ENCODE data around the gene GRIN2C.

The GRIN2C gene

DNA sequence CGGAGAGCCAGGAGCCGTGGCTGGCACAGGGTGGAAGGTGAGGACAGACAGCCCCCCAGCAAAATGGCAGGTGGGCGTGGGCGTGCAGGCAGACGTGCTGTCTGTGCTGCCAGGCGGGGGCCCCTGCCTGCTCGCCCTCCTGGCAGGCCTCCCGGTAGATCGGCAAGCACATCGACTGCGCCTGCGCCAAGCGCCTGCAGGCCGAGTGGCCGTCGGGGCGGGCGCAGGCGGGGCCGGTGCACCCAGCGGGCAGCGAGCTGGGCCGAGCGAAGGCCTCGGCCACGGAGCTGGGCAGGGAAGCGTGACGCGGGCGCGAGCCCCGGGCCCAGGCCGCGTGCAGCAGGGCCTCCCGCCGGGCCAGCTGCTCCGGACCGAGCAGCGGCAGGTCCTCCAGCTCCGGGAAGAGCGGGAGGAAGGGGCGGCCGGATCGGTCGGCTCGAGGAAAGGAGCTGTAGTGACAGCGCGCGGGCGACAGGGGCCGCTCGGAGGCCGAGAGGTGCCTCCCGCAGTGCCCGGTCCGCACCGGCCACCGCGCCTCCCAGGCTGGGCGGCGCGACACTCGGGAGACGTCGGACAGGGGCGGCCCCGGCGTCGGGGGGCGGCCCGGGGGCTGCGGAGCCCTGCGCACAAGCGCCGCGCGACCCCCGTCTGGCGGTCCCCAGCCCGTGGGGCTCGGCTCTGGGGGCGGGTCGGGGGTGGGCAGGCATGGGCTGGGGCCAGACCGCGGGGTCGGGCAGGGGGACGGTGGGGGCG lies 16.9 kb downstream of the GRIN2C start:
- peak; percentile 54 for DNase-seq

DNA sequence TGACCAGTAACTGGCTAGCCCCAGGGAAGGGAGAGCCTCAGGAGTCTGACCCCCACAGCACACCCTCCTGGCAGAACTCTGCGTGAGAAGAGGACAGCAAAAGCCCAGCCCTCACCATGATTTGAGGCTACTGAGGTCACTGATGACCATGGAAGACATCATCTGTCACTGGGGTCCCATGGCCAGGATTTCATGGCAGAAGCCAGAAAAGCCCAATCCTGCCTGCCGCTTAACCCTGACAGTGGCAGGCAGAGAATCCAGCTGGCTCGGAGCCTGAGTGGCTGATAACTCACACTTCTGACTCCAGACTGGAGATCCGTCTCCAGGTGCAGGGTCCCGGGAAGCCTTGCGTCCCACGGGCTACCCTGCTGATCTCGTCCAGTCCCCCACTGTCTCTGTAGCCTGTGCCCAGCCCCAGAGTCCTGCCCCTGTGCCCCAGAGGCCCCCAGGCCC lies 17.5 kb downstream of the GRIN2C start:
- no peak for DNase-seq

DNA sequence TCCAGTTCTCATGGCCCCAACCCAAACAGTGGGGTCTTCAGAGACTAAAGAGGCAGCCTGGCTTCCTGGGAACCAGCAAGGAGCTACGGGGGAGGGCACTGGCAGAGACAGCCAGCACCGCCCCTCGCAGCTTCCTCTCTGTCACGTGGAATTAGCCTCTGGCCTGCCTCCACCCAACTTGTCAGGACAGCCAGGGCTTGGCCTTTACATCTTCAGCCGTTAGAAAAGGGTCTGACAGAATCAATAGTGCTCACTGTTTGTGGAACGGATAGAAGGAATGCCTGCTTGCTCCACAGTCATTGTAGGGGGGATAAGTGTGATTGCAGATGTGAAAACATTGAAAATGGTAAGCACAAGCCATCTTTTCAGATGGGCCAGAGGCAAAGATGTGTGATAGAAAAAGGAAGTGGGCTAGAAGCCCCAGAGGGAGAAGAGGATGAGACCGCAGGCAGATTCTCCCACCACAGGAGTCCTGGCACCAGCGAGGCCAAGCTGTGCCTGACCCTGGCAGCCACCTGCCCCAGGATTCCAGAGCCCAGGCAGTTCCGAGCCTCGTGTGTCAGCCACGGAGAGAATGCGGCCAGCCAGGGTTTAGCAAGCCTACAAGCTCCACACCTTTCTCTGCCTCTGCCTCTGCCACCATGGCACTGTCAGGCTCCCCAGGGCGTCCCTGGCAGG lies 18.6 kb downstream of the GRIN2C start:
- no peak for DNase-seq

DNA sequence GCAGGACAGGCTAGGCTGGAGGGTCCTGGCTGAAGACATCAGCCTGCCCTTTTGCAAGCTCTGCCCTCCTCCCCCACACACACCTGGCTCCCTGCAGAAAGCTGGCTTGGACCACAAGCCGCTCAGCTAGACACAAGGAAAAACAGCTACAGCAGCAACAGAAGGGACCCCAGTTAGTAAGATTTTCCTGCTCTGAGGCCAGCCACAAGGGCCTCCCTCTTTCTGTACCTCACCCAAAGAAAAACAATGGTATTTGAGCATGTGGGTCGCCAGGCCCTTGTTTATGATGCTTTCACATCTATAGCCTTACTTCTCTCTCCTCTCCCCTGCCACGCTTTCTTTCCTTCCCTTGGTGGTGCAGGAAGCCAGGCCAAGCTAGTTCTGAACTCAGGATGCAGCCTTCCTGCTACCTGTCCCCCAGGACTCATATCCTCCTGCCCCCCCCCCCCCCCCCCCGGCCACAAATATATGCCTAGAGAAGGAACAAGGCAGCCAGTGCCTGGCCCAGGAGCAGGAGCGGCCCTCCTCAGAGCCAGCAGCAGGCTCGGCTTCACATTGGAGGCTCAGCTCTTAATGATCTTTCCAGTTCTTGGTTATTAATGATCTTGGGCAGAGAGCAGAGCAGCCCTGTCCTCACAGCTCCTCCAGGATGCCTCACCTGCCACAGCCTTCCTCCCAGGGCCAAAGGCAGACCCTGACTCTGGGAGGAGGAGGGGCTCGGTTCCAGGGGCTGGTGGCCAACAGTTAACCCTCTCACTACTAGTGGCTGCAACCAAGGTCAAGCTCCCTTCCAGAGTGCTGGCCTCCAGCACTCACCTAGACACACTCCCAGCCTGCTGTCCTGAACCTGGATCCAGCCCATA lies 19.5 kb downstream of the GRIN2C start:
- no peak for DNase-seq

DNA sequence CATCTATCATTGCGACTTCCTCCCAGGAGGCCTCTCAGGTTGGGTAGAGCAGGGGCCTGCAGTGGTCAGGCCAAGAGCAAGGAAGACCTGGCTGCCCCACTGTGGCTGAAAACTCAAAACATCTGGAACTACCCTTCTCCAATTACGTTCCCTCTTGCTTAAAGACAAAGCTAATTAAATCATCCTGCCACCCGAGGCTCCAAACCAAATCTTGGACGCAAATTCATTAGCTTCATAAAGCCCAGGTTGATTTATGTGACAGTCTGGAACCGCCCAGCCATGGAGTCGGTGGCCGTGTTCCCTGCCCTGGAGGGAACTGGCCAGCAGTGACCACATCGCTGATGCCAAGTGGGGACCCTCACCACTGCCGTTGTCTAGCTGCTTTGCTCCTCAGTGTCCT lies 21.4 kb downstream of the GRIN2C start:
- DNase-seq, result no peak

DNA sequence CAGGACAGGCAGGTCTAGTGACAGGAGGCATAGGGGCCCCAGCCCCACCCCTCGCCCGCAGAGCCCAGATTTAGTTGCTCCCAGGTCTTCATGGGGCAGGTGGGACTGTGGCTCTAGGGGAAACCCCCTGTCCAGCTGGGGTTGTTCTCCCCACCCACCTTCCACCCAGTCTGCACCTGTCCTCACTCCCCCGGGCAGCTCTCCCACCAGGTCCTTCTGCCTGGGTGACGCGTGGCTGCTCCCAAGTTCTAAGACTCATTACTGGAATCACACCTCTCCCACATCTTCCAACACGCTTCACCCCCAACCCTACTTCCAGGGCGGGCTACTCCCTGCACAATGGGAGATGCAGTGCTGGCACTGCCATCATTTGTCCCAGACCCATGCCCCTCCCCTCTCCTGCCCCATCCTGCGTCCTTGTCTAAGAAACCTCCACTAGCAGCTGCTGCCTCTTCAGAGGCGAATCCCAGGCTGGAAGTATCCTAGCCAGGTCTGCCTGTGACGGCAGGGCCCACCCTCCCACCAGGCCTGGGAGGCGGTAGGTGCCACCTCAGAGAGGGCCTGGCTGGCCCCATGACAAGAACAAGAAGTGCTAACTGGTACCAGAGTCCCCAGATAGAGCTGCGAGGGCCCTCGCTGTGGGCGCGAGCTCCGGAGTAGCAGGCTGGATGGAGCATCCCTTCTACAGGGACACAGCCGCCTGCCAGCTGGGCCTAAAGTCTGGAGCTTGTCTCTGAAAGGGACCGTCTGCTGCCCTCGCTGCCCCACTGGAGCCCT lies 22.8 kb downstream of the GRIN2C start:
- DNase-seq, result no peak

DNA sequence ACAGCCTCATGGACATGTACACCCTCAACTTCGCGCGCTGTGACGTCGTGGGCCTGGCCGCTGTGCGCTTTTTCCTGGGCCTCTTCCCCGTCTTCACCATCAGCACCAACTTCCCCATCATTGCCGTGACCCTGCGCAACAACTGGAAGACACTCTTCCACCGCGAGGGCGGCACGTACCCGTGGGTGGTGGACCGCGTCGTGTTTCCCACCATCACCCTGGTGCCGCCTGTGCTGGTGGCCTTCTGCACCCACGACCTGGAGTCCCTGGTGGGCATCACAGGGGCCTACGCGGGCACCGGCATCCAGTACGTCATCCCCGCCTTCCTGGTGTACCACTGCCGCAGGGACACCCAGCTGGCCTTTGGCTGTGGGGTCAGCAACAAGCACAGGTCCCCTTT lies 23.5 kb downstream of the GRIN2C start:
- no peak for DNase-seq

DNA sequence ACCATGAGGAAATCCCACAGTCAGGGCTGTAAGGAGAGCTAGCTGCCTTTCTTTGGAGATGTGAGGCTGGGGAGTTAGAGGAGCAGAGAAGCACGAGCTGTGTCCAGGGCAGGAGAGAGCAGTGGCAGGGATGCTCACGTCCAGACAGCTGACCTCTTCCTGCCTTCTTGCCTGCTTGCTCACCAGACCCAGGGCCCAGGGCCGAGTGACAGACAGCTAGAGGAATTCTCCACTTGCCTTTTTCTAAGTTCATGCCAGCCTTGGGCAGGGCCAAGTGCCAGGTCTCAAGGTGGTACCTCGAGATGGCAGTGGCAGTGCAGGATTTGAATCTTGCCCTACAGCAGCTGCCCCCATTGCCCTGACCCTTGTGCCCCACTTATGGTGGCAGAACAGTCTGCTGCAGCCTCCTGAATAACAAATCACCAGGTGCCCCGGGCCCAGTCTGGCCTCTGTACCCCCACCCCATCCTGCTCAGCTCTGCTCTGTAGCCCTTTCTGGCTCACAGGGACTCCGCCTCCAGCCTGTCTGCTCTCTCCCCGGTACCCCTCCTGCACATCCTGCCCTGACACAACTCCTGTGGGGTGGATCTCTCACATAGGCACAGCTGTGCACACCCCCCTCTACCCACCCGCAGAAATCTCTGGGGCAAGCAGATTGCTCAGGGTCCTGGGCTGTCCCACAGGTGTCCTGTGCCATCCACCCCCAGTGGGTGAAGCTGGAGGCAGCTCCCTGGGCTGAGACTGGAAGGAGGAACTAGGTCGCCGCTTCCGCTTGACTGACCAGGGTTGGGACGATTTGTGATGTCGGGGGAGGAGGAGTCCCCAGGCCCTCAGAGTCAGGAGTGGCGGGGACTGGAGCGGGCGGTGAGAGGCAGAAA lies 25.9 kb downstream of the GRIN2C start:
- DNase-seq, result no peak

DNA sequence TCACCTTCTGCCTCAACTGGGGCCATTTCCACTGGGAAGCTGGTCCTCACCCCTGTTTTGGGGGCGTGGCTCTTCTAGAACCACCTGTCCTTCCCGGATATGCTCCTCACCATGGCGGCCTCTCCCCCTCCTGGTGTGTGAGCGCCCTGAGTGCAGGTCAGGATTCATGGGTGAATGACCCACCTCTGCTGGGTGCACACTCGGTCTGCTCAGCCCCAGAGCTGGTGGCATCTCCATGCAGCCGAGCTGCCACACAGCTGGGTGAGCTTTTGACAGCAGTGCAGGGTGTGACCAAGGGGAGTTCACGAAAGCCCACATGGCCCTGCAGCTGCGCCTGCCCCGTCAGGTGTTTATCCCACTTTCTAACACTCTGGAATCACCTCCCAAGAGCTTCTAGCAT lies 27.3 kb downstream of the GRIN2C start:
- no peak for DNase-seq

DNA sequence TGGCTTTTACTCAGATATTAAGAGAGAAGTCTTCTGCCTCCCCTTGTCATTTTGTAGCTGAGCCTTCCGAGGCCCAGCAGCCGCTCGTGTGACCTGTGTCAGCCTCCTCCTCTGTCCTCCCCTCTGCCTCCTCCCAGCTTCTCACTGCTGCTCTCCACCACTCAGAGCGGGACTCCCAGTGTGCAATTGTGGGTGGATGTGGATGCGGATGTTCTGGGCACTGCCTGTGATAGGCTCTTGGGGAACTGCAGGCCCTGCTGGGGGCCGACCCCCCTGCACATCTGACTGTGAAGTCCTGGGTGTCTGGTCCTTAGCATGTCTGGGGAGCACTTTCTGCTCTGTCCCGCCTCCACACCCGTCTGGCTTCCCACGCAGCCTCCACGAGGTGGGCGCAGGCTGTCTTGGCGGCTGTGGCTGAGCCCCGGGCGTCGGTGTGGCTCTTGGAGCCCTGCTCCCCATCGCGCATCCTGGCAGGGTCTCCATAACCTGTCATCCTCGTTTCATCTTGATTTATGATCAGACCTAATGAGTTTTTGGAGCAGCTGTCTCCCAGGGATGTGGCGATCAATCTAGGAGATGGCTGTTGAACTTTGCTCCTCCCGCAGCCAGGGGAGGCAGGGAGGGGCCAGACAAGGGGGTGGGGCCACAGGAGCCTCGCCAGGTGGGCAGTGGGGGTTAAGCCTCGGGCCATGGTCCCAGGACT lies 28.1 kb downstream of the GRIN2C start:
- no peak for DNase-seq

DNA sequence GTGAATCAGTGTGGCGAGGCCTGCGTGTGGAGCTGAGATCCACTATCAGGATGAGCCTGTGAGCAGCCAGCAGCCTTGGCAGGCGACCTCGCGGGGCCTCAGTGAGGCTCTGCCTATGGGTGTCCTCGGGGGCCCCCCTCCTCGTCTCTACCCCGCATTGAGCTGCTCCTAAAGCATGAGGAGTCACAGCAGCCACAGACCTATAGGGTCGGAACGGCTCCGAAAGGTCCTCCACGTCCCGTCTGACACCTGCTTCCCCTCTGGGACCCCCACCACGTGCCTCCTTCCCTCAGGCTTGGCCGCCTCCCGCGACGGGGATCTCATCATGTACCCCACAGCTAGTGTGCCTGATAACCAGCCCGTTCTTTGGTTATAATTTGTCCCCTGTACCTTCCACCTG lies 28.8 kb downstream of the GRIN2C start:
- no peak for DNase-seq

DNA sequence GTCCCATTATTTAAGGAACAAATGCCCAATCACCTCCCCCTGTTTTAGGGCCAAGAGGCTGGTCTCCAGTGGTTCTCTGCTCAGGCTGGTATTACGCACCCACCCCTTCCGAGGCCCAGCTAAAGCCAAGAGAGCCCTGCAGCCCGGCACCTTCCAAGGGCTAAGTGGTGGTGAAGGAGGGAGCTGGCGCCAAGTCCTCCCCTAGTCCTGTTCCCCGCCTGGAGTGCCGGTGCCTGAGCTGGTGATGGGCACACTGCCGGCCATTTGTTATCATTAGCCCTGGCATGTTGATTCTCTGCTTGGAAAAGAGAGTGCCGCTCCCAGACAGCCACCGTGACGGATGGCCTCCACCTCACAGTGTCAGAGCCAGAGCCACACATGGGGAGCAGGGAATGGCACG lies 31.9 kb downstream of the GRIN2C start:
- DNase-seq, result no peak

DNA sequence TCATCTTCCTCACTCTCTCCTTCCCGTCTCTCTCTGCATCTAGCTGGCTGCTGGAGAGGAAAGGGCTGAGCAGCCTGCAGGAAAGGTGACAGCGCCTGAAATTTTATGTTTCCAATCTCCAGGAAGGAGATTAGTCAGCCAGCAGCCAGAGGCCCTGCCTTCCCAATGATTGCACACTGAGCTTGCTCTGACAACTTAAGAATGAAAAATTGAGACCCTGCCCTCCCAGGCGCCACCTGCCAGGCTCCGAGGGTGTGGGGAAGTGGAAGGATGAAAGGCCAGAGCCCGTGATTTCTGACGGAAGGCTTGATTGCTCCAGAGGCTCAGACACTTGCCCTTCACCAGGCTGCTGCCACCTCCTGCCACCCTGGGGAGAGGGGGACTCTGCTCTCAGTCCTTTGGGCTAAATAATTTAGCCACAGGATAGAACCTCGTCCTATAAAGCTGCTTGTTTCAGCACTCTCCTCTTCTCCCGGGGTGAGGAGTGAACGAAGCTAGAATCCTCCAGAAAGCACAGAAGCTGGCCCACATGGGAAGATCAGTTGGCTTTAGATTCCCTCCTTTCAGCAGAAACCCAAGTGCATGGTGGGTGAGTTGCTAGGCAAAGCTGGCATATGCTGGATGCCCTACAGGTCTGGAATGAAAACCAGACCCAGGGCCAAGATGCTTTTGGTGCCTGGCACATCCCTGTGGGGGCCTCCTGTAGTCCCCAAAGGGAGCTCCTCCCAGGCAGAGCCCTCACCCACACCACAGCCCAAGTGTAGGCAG lies 33.5 kb downstream of the GRIN2C start:
- no peak for DNase-seq

DNA sequence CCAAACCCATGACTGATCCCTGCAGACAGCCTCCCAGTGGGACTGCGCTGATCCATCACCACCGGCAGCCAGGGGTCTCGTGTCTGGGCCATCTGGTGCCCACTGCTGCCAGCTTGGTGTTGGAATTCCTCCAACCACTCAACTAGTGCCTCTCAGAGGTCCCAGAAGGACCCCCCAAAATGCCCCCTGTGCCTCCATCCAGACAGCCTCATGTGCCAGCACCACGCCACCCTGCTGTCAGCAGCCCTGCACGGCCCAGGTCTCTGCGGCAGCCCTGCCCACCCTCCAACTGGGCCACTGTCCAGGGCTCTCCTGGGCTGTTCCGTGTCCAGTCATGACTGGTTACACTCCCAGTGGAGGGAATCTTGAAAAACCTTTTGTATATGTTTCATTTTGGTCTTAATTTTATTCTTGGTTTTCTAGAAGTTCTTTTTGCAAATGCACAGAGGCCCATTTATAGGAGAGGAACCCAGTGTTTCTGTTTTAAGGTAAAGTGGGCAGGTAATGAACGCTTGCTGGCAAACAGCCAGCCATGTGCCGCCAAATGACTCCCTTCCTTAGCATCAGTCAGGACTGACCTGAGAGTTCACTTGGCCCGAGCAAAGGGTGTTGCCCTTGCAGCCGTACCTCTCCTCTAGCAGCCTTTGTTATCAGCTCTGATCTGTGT lies 34.6 kb downstream of the GRIN2C start:
- DNase-seq, result no peak

DNA sequence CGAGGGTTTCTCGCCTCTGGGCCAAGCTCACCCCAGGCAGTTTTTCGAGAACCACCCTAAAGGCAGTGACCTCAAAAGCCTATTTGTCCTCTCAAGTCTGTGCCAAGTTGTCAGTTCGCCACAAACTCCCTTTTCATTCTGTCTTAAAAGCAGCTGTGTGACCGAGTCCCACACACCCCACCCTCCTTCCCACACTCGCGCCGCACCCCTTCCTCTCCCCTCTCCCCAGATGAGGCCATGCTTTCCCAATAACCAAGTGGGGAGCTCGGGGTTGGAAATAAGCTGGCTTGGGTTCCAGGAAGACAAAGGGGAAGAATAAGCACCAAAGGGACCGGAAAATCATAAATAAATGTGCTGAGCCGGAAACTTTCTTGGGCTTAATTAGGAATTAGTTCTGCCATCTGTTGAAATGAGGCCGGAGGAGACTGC lies 36.7 kb downstream of the GRIN2C start:
- DNase-seq, result no peak

DNA sequence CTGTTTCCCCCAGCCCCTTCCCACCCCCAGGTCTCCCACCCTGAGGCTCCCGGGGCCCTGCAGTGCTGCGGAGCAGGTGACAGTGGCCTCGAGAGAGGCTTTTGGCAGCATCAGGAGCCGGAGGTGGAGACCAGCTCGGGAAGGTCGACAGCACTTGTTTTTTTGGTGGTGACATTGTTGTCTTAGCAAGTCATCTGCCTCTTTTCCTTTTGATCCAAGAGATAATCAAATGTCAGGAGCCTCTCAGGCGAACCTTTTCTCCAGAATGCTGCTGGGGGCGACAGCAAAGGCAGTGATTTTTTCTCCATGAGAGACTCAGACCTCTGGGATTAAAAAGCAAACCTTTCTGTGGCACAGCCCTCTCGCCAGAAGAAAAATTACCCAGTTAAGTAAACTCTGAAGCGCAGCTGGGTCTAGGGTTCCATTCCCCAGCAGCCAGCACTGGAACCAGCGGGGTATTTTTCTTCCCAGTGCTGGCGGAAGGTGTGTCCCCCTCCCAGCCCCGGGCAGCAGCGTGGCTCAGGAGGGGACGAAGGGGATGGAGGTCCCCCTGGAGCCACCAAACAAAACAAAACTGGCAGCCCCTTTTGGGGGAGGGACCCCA lies 37.2 kb downstream of the GRIN2C start:
- DNase-seq, result no peak

DNA sequence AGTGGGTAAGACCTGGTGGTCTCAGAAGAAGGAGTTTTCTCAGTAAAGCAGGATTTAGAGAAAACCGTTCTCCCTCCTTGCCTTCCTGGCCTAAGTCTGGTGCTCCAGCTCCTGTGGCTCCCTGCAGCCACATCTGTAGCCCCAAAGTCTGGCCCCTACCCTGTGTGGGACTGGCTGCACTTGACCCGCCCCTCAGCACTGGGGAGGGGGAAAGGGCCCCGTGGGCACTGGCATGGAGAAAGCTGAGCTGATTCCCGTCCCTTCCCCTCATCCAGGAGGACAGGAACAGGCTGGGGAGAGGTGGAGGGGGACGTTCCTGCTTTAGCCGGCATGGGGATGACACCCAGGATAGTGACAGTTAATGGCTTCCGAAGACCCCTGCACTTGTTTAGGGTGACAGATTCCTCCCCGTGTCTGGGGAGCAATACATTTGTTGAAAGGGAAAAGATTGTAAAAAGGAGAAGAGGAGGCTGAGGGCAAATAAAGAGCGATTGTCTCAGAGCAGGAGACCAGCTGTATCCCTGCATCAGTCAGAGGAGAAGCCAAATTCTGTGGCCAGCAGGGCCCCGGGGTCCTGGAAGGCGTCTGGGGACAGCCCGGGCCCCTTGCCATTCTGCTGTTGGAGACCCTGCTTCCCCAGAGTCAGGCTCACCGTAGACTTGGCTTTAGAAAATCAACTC lies 37.9 kb downstream of the GRIN2C start:
- no peak for DNase-seq

DNA sequence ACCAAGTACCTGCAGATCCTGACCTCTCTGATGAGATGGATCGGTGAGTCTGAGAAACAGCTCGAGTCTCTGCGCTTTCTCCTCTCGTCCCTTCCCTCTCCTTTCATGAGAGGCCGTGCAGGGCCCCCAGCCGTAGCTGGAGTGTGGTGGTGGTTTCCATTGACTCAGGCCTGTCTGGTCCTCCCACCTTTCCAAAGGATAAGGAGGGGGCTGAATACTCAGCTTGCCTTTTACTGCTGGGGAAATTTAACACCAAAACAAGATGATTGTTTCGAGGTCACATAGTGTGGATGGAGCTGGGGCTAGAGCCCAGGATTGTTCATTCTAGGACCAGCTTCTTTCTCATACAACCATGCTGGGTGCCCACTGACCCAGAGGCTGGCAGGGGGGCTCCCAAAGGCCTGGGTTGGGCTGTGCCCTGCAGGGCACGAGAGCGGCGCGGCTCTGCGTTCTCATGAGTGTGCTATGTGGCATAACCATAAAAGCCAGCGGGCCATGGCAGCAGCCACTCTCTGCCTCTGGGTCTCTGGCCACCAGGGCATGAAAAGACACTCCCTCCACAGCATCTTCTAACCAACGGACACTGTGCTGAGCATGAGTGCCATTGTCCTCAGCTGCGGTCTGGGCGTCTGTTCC lies 39.8 kb downstream of the GRIN2C start:
- no peak for DNase-seq

All from NCI-H1436 treated with DMSO at 0.1 percent for 48 hours (cell line).